ENCODE data around the gene KRTAP10-2. TPM values are rescaled to one million over a fixed set of nuclear protein-coding genes. Genes with fewer than 3 reads are reported as not detected.
"Not testable (repeated sequence)": the region's sequence is repeated elsewhere in the genome, so short reads cannot be mapped to it uniquely, and the experiment has no call there.

Gene KRTAP10-2, protein sequence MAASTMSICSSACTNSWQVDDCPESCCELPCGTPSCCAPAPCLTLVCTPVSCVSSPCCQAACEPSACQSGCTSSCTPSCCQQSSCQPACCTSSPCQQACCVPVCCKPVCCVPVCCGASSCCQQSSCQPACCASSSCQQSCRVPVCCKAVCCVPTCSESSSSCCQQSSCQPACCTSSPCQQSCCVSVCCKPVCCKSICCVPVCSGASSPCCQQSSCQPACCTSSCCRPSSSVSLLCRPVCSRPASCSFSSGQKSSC
- not detected in 2 replicates for total RNA-seq

DNA sequence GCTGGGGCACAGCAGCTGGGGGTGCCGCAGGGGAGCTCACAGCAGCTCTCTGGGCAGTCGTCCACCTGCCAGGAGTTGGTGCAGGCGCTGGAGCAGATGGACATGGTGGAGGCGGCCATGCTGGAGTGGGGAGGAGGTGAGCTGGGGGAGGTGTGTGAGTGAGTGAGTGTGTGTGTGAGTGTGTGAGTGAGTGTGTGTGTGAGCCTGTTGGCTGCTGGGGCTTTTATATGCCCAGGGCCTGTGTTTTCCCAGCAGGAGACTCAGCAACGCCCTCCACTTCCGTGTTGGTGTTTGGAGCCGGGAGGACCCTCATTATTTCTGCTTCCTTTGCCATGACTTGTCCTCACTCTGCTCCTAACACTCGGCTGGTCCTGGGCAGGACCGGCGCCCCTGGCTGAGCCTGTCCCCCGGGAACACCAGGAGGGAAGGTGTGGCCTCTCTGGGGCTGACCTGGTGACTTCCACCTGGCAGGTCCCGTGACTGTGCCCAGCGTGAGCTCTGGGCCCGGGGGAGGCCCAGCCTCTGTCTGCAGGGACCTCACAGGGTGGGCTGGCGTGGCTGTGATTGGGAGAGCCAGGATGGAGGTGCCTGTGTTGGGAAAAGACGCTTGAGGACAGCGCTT lies at the start of gene KRTAP10-2:
TSS of gene KRTAP10-2 (minus strand) at position 166 of the 622 bp plus-strand sequence. CDS start at position 119, 47 bp downstream.
- DNase-seq (ENCODE audit: low read depth): no peak

GRCh38 chr21:44601091-44601490 lies 49.8 kb upstream of the KRTAP10-2 start:
- not testable (repeated sequence) for DNase-seq (ENCODE audit: low read depth)

DNA sequence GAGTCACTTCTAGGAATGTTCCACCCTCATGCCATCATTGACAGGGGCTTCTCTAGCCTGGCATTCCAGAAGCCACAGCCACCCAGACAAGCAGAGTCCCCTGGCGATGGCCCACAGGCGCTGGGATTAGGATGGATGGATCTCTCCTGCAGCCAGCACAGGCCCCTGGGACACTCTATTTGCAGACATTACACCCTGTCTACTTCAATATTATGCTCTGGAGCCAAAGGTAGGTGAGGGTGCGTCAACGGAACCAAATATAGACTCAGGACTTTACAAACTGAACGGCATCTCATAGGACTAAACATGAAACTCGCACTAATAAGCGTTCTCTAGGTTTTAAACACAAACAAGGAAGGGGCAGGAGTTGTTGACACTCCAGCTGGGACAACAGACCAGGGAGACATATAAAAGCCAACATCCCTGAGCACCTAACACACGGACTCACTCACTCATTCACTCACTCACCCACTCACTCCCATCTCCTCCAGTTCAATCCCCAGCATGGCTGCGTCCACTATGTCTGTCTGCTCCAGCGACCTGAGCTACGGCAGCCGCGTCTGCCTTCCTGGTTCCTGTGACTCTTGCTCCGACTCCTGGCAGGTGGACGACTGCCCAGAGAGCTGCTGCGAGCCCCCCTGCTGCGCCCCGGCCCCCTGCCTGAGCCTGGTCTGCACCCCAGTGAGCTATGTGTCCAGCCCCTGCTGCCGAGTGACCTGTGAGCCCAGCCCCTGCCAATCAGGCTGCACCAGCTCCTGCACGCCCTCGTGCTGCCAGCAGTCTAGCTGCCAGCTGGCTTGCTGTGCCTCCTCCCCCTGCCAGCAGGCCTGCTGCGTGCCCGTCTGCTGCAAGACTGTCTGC lies 49.0 kb upstream of the KRTAP10-2 start, which contains the start of gene KRTAP10-7:
TSS of gene KRTAP10-7 (plus strand) at position 480 of the 861 bp plus-strand sequence. CDS start at position 505, 25 bp downstream.
- not testable (repeated sequence) for DNase-seq (ENCODE audit: low read depth)

- DNase-seq (ENCODE audit: low read depth): no peak
These were observed 48.1 kb upstream of the KRTAP10-2 start for GRCh38 chr21:44599264-44600029.

DNA sequence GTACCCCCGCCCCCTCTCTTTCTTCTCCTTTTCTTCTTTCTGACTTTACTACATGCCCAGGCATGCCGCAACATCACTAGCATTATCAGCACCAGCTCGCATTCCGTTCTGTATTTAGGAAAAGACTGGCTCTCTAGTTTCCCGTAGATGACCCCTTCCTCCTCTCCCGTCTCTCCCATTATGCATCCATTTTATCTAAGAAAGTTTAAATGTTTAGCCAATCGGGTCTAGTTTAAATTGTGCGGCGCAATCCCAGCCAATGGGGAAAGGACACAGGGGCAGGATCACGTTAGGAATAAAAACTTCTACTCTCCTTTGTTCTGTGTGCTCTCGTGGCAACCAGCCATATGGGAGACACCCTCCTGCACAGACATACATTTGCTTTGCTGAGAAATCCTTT lies 46.8 kb upstream of the KRTAP10-2 start:
- no peak for DNase-seq (ENCODE audit: low read depth)

DNA sequence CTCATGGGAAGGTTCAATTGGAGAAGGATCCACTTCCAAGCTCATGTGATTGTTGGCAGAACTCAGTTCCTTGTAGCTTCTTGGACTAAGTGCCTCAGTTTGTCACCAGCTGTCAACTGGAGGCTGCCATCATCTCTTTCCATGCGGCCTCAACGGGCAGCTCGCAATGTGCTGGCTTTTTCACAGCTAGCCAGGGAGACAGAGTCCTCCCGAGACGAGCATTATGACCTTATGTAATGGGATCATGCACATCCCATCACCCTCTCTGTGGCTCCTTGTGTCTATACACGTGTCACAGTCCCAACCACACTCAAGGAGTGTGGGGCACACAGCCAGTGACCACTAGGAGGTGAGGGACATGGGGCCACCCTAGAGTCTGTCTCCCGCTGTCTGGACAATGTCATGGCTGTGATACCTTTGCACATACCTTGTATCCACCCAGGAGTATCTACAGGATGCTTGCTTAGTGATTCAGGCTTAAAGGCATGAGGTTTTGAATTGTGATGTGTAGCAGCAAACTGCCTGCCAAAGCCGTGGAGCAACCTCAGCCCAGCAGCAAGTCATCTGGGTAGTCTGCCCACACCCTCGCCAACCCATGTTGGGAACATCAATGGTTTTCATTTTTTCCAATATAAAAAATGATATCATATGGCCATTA lies 44.9 kb upstream of the KRTAP10-2 start:
- DNase-seq (ENCODE audit: low read depth): peak; percentile 9

DNA sequence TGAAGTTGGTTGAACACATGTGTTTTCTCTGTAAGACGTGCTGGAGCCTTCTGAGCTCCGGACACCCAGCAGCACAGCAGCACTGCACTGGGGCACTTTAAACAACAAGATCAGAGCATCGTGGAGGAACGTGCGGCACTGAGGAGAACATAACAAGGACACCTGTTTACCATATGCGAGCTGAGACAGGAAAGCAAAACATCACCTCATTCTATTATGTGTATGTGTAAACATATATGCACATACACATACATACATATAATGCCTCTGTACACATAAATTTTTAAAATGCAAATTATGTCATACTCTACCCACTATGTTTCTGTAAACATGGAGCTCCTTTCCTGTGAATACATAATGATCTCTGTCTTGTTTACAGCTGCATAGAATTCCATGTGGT lies 44.2 kb upstream of the KRTAP10-2 start:
- DNase-seq (ENCODE audit: low read depth): no peak

DNA sequence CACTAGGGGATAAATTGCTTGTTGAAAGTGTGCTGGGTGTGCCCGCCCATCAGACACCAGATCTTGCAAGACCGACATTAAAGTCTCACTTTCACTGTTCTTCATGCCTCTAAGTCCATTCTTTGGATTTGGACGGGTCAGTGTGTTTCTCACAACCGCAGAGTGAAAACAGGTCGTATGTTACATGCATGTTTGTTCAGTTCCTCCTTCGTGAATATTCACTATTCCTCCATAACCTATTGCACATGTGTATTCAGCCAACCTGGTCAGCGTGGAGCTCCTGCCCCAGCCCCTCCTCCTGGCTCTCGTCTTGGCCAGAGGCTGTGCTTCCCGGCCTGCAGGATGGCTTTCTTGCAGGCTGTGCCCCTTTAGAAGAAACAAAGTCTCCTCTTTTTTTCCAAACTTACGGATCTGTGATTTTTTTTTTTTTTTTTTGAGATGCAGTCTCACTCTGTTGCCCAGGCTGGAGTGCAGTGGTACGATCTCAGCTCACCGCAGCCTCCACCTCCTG lies 43.2 kb upstream of the KRTAP10-2 start:
- no peak for DNase-seq (ENCODE audit: low read depth)

GRCh38 chr21:44593598-44594405 lies 42.5 kb upstream of the KRTAP10-2 start:
- DNase-seq (ENCODE audit: low read depth): no peak

DNA sequence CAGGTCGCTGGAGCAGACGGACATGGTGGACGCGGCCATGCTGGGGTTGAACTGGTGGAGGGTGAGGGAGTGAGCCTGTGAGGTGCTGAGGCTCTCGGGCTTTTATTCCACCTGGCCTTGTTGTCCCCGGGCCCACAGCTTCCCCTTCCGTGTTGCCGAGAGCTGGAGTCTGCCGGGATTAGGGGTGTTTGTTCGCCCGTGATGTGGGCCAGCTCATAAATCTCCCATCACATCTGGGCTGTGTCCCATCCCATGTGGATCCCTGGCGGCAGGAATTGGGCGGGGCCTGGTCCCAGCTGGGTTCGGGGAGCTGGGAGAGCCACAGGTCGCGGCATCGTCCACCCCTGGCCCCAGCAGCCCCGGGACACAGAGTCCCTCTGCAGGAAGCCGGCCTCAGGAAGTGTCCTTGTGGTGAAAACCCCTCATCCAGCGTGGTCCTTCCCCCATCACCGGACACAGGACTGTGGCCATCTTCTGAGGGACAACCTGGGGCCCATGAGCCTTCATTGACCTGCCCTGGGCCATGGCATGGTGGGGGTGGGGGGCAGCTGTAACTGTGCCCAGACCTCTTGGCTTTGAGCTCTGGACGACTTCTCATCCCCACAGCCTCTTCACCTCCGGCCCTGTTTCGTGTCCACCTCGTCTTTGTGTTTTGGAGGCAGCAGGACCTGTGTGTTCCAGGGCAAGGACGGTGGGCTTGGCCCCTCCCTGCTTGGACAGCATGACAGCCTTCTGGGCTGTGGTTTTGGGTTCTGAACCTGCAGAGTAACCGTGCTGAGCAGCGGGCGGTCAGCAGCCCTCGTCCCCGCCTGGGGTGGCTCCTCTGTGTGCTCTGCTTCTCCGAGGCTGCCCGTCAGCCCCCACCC lies 41.4 kb upstream of the KRTAP10-2 start, which contains the start of gene KRTAP10-6:
TSS of gene KRTAP10-6 (minus strand) at position 60 of the 866 bp plus-strand sequence. CDS start at position 39, 21 bp downstream.
- no peak for DNase-seq (ENCODE audit: low read depth)

GRCh38 chr21:44591801-44592130 lies 40.5 kb upstream of the KRTAP10-2 start:
- not testable (repeated sequence) for DNase-seq (ENCODE audit: low read depth)

DNA sequence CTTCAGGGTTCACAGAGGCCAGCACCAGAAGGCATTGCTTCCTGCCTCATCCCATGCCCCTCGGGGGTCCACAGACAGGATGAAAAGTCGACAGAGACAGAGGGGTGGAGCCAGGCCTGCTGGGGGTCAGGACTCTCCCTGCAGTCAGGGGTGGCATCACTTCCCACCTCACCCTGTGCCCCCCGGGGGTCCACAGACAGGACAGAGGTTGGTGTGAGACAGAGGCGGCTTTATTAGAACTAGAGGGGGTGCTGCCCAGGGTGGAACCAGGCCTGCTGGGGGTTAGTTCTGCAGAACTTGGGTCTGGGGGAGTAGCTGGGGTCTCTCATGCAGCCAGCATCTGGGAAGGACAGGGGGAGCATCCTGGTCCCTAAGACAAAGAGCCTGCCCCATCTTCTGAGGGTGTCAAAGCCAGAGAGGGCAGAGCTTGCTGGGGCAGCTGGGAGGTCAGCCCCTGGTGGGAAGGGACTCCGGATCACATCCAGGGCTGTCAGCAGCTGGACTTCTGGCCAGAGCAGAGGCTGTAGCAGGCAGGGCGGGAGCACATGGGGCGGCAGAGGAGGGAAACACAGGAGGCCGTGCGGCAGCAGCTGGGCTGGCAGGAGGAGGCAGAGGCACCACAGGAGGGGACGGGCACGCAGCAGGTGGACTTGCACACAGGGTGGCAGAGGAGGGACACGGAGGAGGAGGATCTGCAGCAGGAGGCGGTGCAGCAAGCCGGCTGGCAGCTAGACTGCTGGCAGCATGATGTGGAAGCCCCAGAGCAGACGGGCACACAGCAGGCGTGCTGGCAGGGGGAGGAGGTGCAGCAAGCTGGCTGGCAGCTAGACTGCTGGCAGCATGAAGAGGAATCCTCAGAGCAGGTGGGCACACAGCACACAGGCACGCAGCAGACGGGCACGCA lies 39.8 kb upstream of the KRTAP10-2 start:
- DNase-seq (ENCODE audit: low read depth): not testable (repeated sequence)

DNA sequence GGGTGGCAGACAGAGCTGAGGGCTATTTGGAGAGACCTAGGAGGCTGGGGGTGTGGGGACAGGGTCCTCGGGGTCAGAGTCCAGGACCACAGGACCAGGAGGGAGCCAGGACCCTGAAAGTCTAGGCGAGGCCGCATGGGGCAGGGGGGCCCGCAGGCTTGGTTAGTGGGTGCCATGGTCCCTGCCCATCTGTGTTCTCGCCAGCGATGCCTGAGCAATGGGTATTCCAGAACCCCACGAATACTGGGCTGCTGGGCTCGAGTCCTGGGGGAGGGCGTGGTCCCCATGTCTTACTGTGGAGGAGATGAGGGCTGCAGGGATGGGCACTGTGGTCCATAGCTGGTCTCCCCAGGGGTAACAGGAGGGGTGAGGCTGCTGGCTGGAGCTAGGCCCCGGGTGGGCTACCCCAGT lies 39.0 kb upstream of the KRTAP10-2 start:
- no peak for DNase-seq (ENCODE audit: low read depth)

- DNase-seq (ENCODE audit: low read depth): no peak
These were observed 38.4 kb upstream of the KRTAP10-2 start for GRCh38 chr21:44589586-44590305.

- DNase-seq (ENCODE audit: low read depth): no peak
These were observed 37.8 kb upstream of the KRTAP10-2 start for GRCh38 chr21:44589094-44589493.

GRCh38 chr21:44585892-44586291 lies 34.6 kb upstream of the KRTAP10-2 start:
- DNase-seq (ENCODE audit: low read depth): no peak

DNA sequence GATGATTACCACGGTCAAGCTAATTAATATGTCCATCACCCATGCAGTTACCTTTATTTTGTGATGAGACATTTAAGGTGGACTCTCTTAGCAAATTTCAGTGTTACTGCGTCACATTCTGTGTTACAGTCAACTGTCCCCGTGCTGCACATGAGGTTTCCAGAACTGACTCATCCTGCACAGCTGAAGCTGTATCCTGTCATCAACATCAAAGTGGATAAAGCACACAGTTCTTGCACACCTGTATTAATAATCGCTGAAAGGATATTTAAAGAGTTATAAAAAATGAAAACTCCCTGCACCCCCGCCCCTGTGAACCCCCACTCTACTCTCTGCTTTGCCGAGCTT lies 32.5 kb upstream of the KRTAP10-2 start:
- no peak for DNase-seq (ENCODE audit: low read depth)

Data from renal cortical epithelial cell (primary cell).